SK-N-MC (cell line): ENCODE data around the gene DHX32.

ENCODE experiments used
- DNase-seq: peaks from one replicate; pipeline ENCODE4 v3.0.0-alpha.2; 2011; ENCODE audit warnings: low read depth, low spot score
- H3K27ac ChIP-seq: fragments of 200-600 bp; sonication (generic); 2 replicates; pipeline ENCODE4 v1.5.1; 2016; ENCODE audit warnings: mixed run types
- H3K36me3 ChIP-seq: fragments of 200-600 bp; sonication (generic); 2 replicates; pipeline ENCODE4 v1.6.1; 2017; ENCODE audit warnings: antibody characterized with exemption, low read length, mixed read lengths; ENCODE audit not compliant: insufficient read depth
- H3K4me3 ChIP-seq: fragments of 200-600 bp; sonication (generic); 2 replicates; pipeline ENCODE4 v1.5.1; 2016
- H3K9ac ChIP-seq: fragments of 200-600 bp; sonication (generic); 2 replicates; pipeline ENCODE4 v1.8.0; 2017; ENCODE audit warnings: mixed run types, mixed read lengths; ENCODE audit not compliant: insufficient read length
- H3K9me3 ChIP-seq: fragments of 200-600 bp; sonication (generic); 2 replicates; pipeline ENCODE4 v1.6.1; 2017; ENCODE audit warnings: low read depth, mild to moderate bottlenecking, antibody characterized with exemption, low read length, moderate library complexity, mixed read lengths
- EZH2 ChIP-seq: fragments of 200-600 bp; sonication (generic); IDR thresholded peaks from one replicate; pipeline ENCODE4 v1.6.1; 2017; ENCODE audit warnings: antibody characterized with exemption
- FOXP2 ChIP-seq: optimal IDR thresholded peaks from 2 replicates; pipeline ENCODE3; 2011; ENCODE audit warnings: mild to moderate bottlenecking, moderate library complexity; ENCODE audit not compliant: insufficient read depth; ENCODE audit errors: extremely low read length, control extremely low read depth
- POLR2AphosphoS5 ChIP-seq: IDR thresholded peaks from 2 replicates; pipeline ENCODE4 v1.6.1; 2012; ENCODE audit warnings: mild to moderate bottlenecking, low read depth, low read length, borderline replicate concordance

The DHX32 gene

GRCh38 chr10:125802739-125803138 is 78.4 kb downstream of the DHX32 start:
- H3K4me3 ChIP-seq: no peak overlapping the region
- no peaks in the 10 kb centered on the region for H3K36me3 ChIP-seq
- H3K27ac ChIP-seq: no peak overlapping the region
- no peak for TF ChIP-seq EZH2
- no peak for TF ChIP-seq POLR2AphosphoS5
- TF ChIP-seq FOXP2: no peak
- no peak for DNase-seq
- no peak overlapping the region for H3K9ac ChIP-seq
- no peaks in the 10 kb centered on the region for H3K9me3 ChIP-seq

- H3K9ac ChIP-seq: no peak overlapping the region
- H3K9me3 ChIP-seq: no peaks in the 10 kb centered on the region
- H3K27ac ChIP-seq: no peak overlapping the region
- TF ChIP-seq FOXP2 (no peak), POLR2AphosphoS5 (no peak), EZH2 (no peak)
- no peak for DNase-seq
- no peaks in the 10 kb centered on the region for H3K36me3 ChIP-seq
- no peak overlapping the region for H3K4me3 ChIP-seq
Observed at GRCh38 chr10:125802131-125802530, 79.0 kb downstream of the DHX32 start.

GRCh38 chr10:125801574-125801973 is 79.5 kb downstream of the DHX32 start:
- Histone ChIP-seq H3K36me3 (no peaks in the 10 kb centered on the region), H3K9ac (no peak overlapping the region), H3K27ac (no peak overlapping the region), H3K9me3 (no peaks in the 10 kb centered on the region), H3K4me3 (no peak overlapping the region)
- no peak for TF ChIP-seq EZH2
- TF ChIP-seq POLR2AphosphoS5: no peak
- TF ChIP-seq FOXP2: no peak
- no peak for DNase-seq

GRCh38 chr10:125799451-125800182 is 81.5 kb downstream of the DHX32 start:
- TF ChIP-seq POLR2AphosphoS5 (no peak), FOXP2 (no peak), EZH2 (no peak)

GRCh38 chr10:125797994-125798662 is 83.0 kb downstream of the DHX32 start:
- Histone ChIP-seq H3K4me3 (no peak overlapping the region), H3K9me3 (no peaks in the 10 kb centered on the region), H3K9ac (no peak overlapping the region), H3K27ac (no peak overlapping the region), H3K36me3 (no peaks in the 10 kb centered on the region; the same call in 1 of the 2 replicates)
- no peak for DNase-seq
- TF ChIP-seq FOXP2 (no peak), POLR2AphosphoS5 (no peak), EZH2 (no peak)

More at GRCh38 chr10:125799451-125800182, 81.5 kb downstream of the DHX32 start:
- DNase-seq: no peak
- Histone ChIP-seq H3K4me3 (no peak overlapping the region), H3K9ac (no peak overlapping the region), H3K27ac (no peak overlapping the region), H3K36me3 (no peaks in the 10 kb centered on the region), H3K9me3 (no peaks in the 10 kb centered on the region)

GRCh38 chr10:125797424-125797823 is 83.7 kb downstream of the DHX32 start:
- Histone ChIP-seq H3K9me3 (no peaks in the 10 kb centered on the region), H3K4me3 (no peak overlapping the region), H3K9ac (no peak overlapping the region), H3K36me3 (no peaks in the 10 kb centered on the region; the same call in 1 of the 2 replicates), H3K27ac (no peak overlapping the region)
- TF ChIP-seq FOXP2 (no peak), POLR2AphosphoS5 (no peak), EZH2 (no peak)
- DNase-seq: no peak

GRCh38 chr10:125795637-125796190 is 85.4 kb downstream of the DHX32 start:
- Histone ChIP-seq H3K9me3 (no peaks in the 10 kb centered on the region), H3K36me3 (no peaks in the 10 kb centered on the region; the same call in 1 of the 2 replicates), H3K27ac (no peak overlapping the region), H3K9ac (no peak overlapping the region), H3K4me3 (no peak overlapping the region)
- DNase-seq: no peak
- TF ChIP-seq FOXP2: no peak

- no peak overlapping the region for H3K9ac ChIP-seq
- no peaks in the 10 kb centered on the region for H3K9me3 ChIP-seq
- H3K36me3 ChIP-seq: no peaks in the 10 kb centered on the region; the same call in 1 of the 2 replicates
- no peak for DNase-seq
- no peak for TF ChIP-seq POLR2AphosphoS5
- no peak for TF ChIP-seq FOXP2
- TF ChIP-seq EZH2: no peak
- no peak overlapping the region for H3K4me3 ChIP-seq
- no peak overlapping the region for H3K27ac ChIP-seq
Observed at GRCh38 chr10:125795128-125795527, 86.0 kb downstream of the DHX32 start.
